ENCODE measurements around the gene CPZ. TPM values are rescaled to one million over a fixed set of nuclear protein-coding genes. Genes with fewer than 3 reads are reported as not detected.

Gene CPZ
- total and polyA plus RNA-seq, 2 experiments from 2014 or later: 13.4 to 19.0 TPM

- Histone ChIP-seq H3K4me3 (no peak overlapping the region), H2AFZ (no peak overlapping the region), H3F3A (ENCODE audit: insufficient read depth) (no peaks in the 10 kb centered on the region), H3K9ac (no peak overlapping the region), H4K20me1 (ENCODE audit: insufficient read depth) (no peaks in the 10 kb centered on the region), H3K79me2 (ENCODE audit: insufficient read depth) (no peaks in the 10 kb centered on the region), H3K27ac (no peak overlapping the region), H3K9me3 (ENCODE audit: low read depth) (no peaks in the 10 kb centered on the region), H3K4me2 (ENCODE audit: unreplicated experiment) (no peak overlapping the region), H3K9me2 (ENCODE audit: insufficient read depth) (no peaks in the 10 kb centered on the region), H3K4me1 (ENCODE audit: insufficient read depth) (no peaks in the 10 kb centered on the region), H3K27me3 (replicated peaks; ENCODE audit: insufficient read depth) (no peaks in the 10 kb centered on the region), H3K36me3 (ENCODE audit: low read depth) (no peaks in the 10 kb centered on the region)
- DNase-seq: no peak
- TF ChIP-seq EZH2phosphoT487 (IDR thresholded peaks at IDR 0.05; ENCODE audit: insufficient read depth, low read depth) (no peak), EZH2 (IDR thresholded peaks at IDR 0.05; ENCODE audit: insufficient read depth, poor library complexity, severe bottlenecking) (no peak)
- in situ Hi-C loops (cut with MboI): loop anchor here (25.0 kb wide), 1 partner anchor 372 kb away; no protein-coding TSS in a partner anchor
- WGBS, 2 experiments (ENCODE audit: low coverage in 1 of 2, low lambda C conversion rate in 2 of 2, missing lambda C conversion rate in 2 of 2): 87 to 95% methylated on average over 6 of the region's 6 CpGs
Observed at GRCh38 chr4:8609406-8609805, 16.8 kb downstream of the CPZ start.

GRCh38 chr4:8609824-8610350 lies 17.3 kb downstream of the CPZ start:
- H3K27me3 ChIP-seq (replicated peaks; ENCODE audit: insufficient read depth): no peaks in the 10 kb centered on the region
- no peaks in the 10 kb centered on the region for H4K20me1 ChIP-seq (ENCODE audit: insufficient read depth)
- H3K27ac ChIP-seq: no peak overlapping the region
- no peaks in the 10 kb centered on the region for H3K9me2 ChIP-seq (ENCODE audit: insufficient read depth)
- in situ Hi-C loops (cut with MboI): loop anchor here (25.0 kb wide), 1 partner anchor 373 kb away; no protein-coding TSS in a partner anchor
- H3K4me2 ChIP-seq (ENCODE audit: unreplicated experiment): no peak overlapping the region
- H3K4me1 ChIP-seq (ENCODE audit: insufficient read depth): no peaks in the 10 kb centered on the region
- WGBS, 2 experiments (ENCODE audit: low coverage in 1 of 2, low lambda C conversion rate in 2 of 2, missing lambda C conversion rate in 2 of 2): 66 to 81% methylated on average over 9 of the region's 9 CpGs
- H3K9ac ChIP-seq: no peak overlapping the region
- H3K79me2 ChIP-seq (ENCODE audit: insufficient read depth): no peaks in the 10 kb centered on the region
- no peaks in the 10 kb centered on the region for H3K9me3 ChIP-seq (ENCODE audit: low read depth)
- no peak overlapping the region for H2AFZ ChIP-seq
- no peaks in the 10 kb centered on the region for H3F3A ChIP-seq (ENCODE audit: insufficient read depth)
- no peak for TF ChIP-seq EZH2 (IDR thresholded peaks at IDR 0.05; ENCODE audit: insufficient read depth, poor library complexity, severe bottlenecking)
- TF ChIP-seq EZH2phosphoT487 (IDR thresholded peaks at IDR 0.05; ENCODE audit: insufficient read depth, low read depth): no peak
- DNase-seq: no peak
- no peak overlapping the region for H3K4me3 ChIP-seq
- H3K36me3 ChIP-seq (ENCODE audit: low read depth): no peaks in the 10 kb centered on the region

- no peak overlapping the region for H2AFZ ChIP-seq
- H3F3A ChIP-seq (ENCODE audit: insufficient read depth): no peaks in the 10 kb centered on the region
- no peaks in the 10 kb centered on the region for H3K9me3 ChIP-seq (ENCODE audit: low read depth)
- no peaks in the 10 kb centered on the region for H3K9me2 ChIP-seq (ENCODE audit: insufficient read depth)
- no peaks in the 10 kb centered on the region for H3K79me2 ChIP-seq (ENCODE audit: insufficient read depth)
- DNase-seq: no peak
- H3K4me2 ChIP-seq (ENCODE audit: unreplicated experiment): no peak overlapping the region
- 68 to 70% methylated on average over 8 of the region's 8 CpGs for WGBS, 2 experiments (ENCODE audit: low coverage in 1 of 2, low lambda C conversion rate in 2 of 2, missing lambda C conversion rate in 2 of 2)
- TF ChIP-seq EZH2 (IDR thresholded peaks at IDR 0.05; ENCODE audit: insufficient read depth, poor library complexity, severe bottlenecking) (no peak), EZH2phosphoT487 (IDR thresholded peaks at IDR 0.05; ENCODE audit: insufficient read depth, low read depth) (no peak)
- H3K4me1 ChIP-seq (ENCODE audit: insufficient read depth): no peaks in the 10 kb centered on the region
- in situ Hi-C loops (cut with MboI): loop anchor here (25.0 kb wide), 1 partner anchor 374 kb away; no protein-coding TSS in a partner anchor
- H3K9ac ChIP-seq: no peak overlapping the region
- H3K27me3 ChIP-seq (replicated peaks; ENCODE audit: insufficient read depth): no peaks in the 10 kb centered on the region
- H3K36me3 ChIP-seq (ENCODE audit: low read depth): no peaks in the 10 kb centered on the region
- H4K20me1 ChIP-seq (ENCODE audit: insufficient read depth): no peaks in the 10 kb centered on the region
- no peak overlapping the region for H3K27ac ChIP-seq
- H3K4me3 ChIP-seq: no peak overlapping the region
Observed at GRCh38 chr4:8610858-8611616, 18.5 kb downstream of the CPZ start.

GRCh38 chr4:8612646-8613045 lies 20.1 kb downstream of the CPZ start:
- 82 to 84% methylated on average over 8 of the region's 8 CpGs for WGBS, 2 experiments (ENCODE audit: low coverage in 1 of 2, low lambda C conversion rate in 2 of 2, missing lambda C conversion rate in 2 of 2)
- TF ChIP-seq EZH2 (IDR thresholded peaks at IDR 0.05; ENCODE audit: insufficient read depth, poor library complexity, severe bottlenecking): no peak
- no peak for TF ChIP-seq EZH2phosphoT487 (IDR thresholded peaks at IDR 0.05; ENCODE audit: insufficient read depth, low read depth)
- H3K4me1 ChIP-seq (ENCODE audit: insufficient read depth): no peaks in the 10 kb centered on the region
- no peaks in the 10 kb centered on the region for H3K9me2 ChIP-seq (ENCODE audit: insufficient read depth)
- no peak overlapping the region for H3K4me3 ChIP-seq
- H3K9ac ChIP-seq: no peak overlapping the region
- no peaks in the 10 kb centered on the region for H3K27me3 ChIP-seq (replicated peaks; ENCODE audit: insufficient read depth)
- no peaks in the 10 kb centered on the region for H3K79me2 ChIP-seq (ENCODE audit: insufficient read depth)
- H2AFZ ChIP-seq: no peak overlapping the region
- H3K36me3 ChIP-seq (ENCODE audit: low read depth): no peaks in the 10 kb centered on the region
- no peak overlapping the region for H3K27ac ChIP-seq
- no peak overlapping the region for H3K4me2 ChIP-seq (ENCODE audit: unreplicated experiment)
- H3K9me3 ChIP-seq (ENCODE audit: low read depth): no peaks in the 10 kb centered on the region
- no peaks in the 10 kb centered on the region for H3F3A ChIP-seq (ENCODE audit: insufficient read depth)
- no peak for DNase-seq
- H4K20me1 ChIP-seq (ENCODE audit: insufficient read depth): no peaks in the 10 kb centered on the region
- in situ Hi-C loops (cut with MboI): loop anchor here (25.0 kb wide), 1 partner anchor 375 kb away; no protein-coding TSS in a partner anchor
